Measurements from ENCODE around the gene PAIP1. TPM values are rescaled to one million over a fixed set of nuclear protein-coding genes. Genes with fewer than 3 reads are reported as not detected.
"Not testable (repeated sequence)": the region's sequence is repeated elsewhere in the genome, so short reads cannot be mapped to it uniquely, and the experiment has no call there.

Gene PAIP1
- total RNA-seq, 1 donor from 2014 or later, result 67.0 TPM

DNA sequence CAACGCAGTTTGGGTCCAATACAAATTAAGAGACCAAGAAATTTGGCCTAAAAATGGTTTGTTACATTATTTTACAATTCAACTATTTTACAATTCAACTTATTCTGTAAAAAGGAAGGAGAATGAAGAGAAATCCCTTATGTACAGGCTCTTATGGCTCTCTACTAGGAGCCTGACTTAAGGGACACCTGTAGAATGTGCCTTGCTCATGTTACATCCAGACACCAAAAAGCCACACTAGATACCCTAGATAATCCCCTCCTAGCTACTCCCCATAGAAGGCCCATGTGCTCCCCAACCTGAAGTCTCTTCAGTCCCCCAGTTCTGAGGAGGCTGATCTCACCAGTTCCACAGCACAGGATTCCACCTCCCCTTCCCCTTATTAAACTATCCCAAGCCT, 32.0 kb upstream of the PAIP1 start:
- no peak overlapping the region for H3K4me3 ChIP-seq
- H3K27ac ChIP-seq, result no peak overlapping the region

DNA sequence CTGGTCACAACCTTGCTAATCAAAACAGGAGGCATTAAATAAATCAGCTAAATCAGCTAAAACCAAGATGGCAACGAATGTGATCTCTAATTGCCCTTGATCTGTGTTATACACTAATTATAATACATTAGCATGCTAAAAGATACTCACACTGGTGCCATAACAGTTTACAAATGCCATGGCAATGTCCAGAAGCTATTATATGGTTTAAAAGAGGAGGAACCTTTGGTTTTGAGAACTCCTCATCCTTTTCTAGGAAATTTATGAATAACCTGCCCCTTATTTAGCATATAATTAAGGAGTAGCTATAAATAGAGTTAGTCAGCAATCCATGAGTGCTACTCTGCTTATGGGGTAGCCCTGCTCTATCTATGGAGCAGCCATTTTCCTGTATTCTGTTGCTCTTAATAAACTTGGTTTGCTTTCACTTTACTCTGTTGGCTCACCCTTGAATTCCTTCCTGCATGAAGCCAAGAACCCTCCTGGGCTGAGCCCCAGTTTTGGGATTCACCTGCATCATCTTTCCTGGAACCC, 27.4 kb upstream of the PAIP1 start:
- no peaks in the 10 kb centered on the region for H3K27me3 ChIP-seq
- H3K4me3 ChIP-seq, result no peak overlapping the region
- no peak for TF ChIP-seq POLR2A (IDR thresholded peaks at IDR 0.05)
- no peak for TF ChIP-seq POLR2AphosphoS5 (IDR thresholded peaks at IDR 0.05; ENCODE audit: insufficient read depth in 1 of 2, low read depth in 1 of 2)
- TF ChIP-seq, protein P1, sequence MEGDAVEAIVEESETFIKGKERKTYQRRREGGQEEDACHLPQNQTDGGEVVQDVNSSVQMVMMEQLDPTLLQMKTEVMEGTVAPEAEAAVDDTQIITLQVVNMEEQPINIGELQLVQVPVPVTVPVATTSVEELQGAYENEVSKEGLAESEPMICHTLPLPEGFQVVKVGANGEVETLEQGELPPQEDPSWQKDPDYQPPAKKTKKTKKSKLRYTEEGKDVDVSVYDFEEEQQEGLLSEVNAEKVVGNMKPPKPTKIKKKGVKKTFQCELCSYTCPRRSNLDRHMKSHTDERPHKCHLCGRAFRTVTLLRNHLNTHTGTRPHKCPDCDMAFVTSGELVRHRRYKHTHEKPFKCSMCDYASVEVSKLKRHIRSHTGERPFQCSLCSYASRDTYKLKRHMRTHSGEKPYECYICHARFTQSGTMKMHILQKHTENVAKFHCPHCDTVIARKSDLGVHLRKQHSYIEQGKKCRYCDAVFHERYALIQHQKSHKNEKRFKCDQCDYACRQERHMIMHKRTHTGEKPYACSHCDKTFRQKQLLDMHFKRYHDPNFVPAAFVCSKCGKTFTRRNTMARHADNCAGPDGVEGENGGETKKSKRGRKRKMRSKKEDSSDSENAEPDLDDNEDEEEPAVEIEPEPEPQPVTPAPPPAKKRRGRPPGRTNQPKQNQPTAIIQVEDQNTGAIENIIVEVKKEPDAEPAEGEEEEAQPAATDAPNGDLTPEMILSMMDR (IDR thresholded peaks at IDR 0.05), result no peak
- DNase-seq (ENCODE audit: extremely low spot score in 2 of 2), result no peak
- no peaks in the 10 kb centered on the region for H3K4me1 ChIP-seq
- no peak overlapping the region for H3K27ac ChIP-seq
- no peaks in the 10 kb centered on the region for H3K9me3 ChIP-seq
- intact Hi-C loops (cut with DNase I), result no loop called here
- no peaks in the 10 kb centered on the region for H3K36me3 ChIP-seq

More for the DNA sequence above, 32.0 kb upstream of the PAIP1 start:
- no peak for TF ChIP-seq POLR2A (IDR thresholded peaks at IDR 0.05)
- TF ChIP-seq POLR2AphosphoS5 (IDR thresholded peaks at IDR 0.05; ENCODE audit: insufficient read depth in 1 of 2, low read depth in 1 of 2), result no peak
- TF ChIP-seq, protein P1 (IDR thresholded peaks at IDR 0.05), result no peak
- no peaks in the 10 kb centered on the region for H3K9me3 ChIP-seq
- intact Hi-C loops (cut with DNase I), result no loop called here
- DNase-seq (ENCODE audit: extremely low spot score in 2 of 2), result no peak
- no peaks in the 10 kb centered on the region for H3K4me1 ChIP-seq
- H3K36me3 ChIP-seq, result no peaks in the 10 kb centered on the region
- H3K27me3 ChIP-seq, result no peaks in the 10 kb centered on the region

DNA sequence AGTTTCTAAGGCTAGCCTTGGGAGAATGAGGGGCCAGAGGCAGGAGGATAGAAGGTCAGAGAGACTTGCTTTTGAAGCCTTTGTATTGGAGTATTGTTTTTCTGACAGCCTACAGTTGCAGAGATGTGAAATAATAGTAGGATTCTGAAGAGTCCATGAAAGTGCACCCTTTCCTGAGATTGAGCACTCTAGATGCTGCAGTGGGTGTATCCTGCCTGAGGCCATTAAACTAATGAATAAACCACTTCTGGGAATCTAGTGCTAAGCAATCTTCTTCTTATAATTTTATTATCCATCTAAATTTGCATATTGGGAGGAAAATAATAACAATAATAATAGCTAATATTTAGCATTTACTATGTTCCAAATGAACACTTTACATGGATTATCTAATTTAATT, 26.8 kb upstream of the PAIP1 start:
- TF ChIP-seq, protein P1 (IDR thresholded peaks at IDR 0.05), result no peak
- TF ChIP-seq POLR2AphosphoS5 (IDR thresholded peaks at IDR 0.05; ENCODE audit: insufficient read depth in 1 of 2, low read depth in 1 of 2) (no peak), POLR2A (IDR thresholded peaks at IDR 0.05) (no peak)
- intact Hi-C loops (cut with DNase I), result no loop called here
- Histone ChIP-seq H3K4me3 (no peak overlapping the region), H3K9me3 (no peaks in the 10 kb centered on the region), H3K27me3 (no peaks in the 10 kb centered on the region), H3K4me1 (no peaks in the 10 kb centered on the region), H3K27ac (no peak overlapping the region), H3K36me3 (no peaks in the 10 kb centered on the region)
- no peak for DNase-seq (ENCODE audit: extremely low spot score in 2 of 2)

DNA sequence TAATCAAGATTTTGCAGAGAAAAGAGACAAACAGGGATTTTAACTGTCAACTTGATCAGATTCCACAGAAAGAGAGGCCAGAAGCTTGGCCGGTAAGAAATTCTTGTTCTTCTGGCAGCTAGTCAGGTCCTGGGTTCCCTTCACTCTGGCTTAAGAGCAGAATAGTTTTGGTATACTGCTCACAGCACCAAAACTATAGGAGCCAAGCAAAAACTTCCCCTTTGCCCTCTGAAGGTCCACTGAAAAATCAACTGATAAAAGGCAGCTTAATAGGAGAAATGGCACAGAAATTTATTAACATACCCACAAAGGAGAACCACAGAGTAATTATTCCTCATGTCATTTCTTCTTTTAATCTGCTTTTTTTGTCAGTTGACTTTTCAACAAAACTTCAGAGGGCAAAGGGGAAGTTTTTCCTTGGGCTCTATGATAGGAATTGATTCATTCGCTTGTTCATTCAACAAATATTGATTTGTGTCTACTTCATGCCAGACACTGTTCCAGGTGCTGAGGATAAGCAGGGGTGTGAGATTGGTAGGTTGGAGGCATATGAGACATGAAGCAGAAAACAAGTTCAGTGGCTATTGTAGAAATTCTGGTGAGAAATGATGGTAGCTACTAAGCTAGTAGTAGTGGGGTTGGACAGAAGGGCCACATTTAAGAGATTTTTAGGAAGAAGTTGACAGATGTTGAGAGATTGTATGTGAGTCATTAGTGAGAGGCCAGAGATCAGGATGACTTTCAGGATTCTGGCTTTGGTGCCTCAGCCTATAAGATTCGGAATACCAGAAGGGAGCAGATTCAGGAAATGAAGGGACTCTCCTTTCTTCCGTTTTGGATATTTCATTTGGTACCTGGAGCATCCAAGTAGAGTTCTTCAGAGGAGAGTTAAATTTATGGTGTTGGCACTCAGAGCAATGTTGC, 25.5 kb upstream of the PAIP1 start:
- H3K4me3 ChIP-seq, result no peak overlapping the region
- no peaks in the 10 kb centered on the region for H3K27me3 ChIP-seq
- no peak for TF ChIP-seq POLR2AphosphoS5 (IDR thresholded peaks at IDR 0.05; ENCODE audit: insufficient read depth in 1 of 2, low read depth in 1 of 2)
- H3K9me3 ChIP-seq, result no peaks in the 10 kb centered on the region
- intact Hi-C loops (cut with DNase I), result no loop called here
- H3K27ac ChIP-seq, result no peak overlapping the region
- H3K4me1 ChIP-seq, result no peaks in the 10 kb centered on the region
- DNase-seq (ENCODE audit: extremely low spot score in 2 of 2), result no peak
- no peaks in the 10 kb centered on the region for H3K36me3 ChIP-seq

DNA sequence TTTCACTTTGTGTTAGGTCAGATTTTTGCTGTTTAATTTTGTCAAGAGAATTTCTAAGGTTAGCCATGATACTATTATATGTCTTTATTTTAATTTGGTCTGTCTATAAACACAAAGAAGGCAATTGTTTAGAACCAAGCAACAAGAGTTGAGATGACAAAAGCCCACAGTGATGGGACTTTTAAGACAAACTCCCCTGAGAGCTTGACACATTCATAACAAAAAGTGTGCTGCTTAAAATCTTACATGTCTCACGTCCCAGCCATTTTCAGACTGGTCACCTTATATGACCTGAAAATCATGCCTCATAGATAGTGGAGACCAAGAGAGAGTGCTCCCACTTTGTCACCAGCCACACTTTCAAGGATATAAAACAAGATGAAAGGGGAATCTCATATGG, 24.5 kb upstream of the PAIP1 start:
- TF ChIP-seq POLR2A (IDR thresholded peaks at IDR 0.05) (no peak), POLR2AphosphoS5 (IDR thresholded peaks at IDR 0.05; ENCODE audit: insufficient read depth in 1 of 2, low read depth in 1 of 2) (no peak)
- TF ChIP-seq, protein P1 (IDR thresholded peaks at IDR 0.05), result no peak
- DNase-seq (ENCODE audit: extremely low spot score in 2 of 2), result no peak
- Histone ChIP-seq H3K27ac (no peak overlapping the region), H3K36me3 (no peaks in the 10 kb centered on the region), H3K4me3 (no peak overlapping the region), H3K4me1 (no peaks in the 10 kb centered on the region), H3K9me3 (no peaks in the 10 kb centered on the region), H3K27me3 (no peaks in the 10 kb centered on the region)
- intact Hi-C loops (cut with DNase I), result no loop called here

DNA sequence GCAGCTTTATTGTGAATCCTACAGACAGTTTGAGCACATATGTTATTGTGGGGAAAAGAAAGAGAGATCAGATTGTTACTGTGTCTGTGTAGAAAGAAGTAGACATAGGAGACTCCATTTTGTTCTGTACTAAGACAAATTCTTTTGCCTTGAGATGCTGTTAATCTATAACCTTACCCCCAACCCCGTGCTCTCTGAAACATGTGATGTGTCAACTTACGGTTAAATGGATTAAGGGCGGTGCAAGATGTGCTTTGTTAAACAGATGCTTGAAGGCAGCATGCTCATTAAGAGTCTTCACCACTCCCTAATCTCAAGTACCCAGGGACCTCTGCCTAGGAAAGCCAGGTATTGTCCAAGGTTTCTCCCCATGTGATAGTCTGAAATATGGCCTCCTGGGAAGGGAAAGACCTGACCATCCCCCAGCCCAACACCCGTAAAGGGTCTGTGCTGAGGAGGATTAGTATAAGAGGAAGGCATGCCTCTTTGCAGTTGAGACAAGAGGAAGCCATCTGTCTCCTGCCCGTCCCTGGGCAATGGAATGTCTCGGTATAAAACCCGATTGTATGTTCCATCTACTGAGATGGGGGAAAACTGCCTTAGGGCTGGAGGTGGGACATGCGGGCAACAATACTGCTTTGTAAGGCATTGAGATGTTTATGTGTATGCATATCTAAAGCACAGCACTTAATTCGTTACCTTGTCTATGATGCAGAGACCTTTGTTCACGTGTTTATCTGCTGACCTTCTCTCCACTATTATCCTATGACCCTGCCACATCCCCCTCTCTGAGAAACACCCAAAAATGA, 23.7 kb upstream of the PAIP1 start:
- H3K4me3 ChIP-seq; H3K27ac ChIP-seq; intact Hi-C loops (cut with DNase I); H3K4me1 ChIP-seq; H3K27me3 ChIP-seq; H3K9me3 ChIP-seq; H3K36me3 ChIP-seq; DNase-seq (ENCODE audit: extremely low spot score in 2 of 2): not testable (repeated sequence)
